AG09319 (cell line): Measurements from ENCODE around the gene LRRC56.
A peak's percentile ranks its signal among the peaks of the same experiment; 100 is the strongest.

Source experiments
- DNase-seq: peaks from one replicate; pipeline ENCODE4 v3.0.0-alpha.2; 2010; ENCODE audit warnings: low read depth; ENCODE audit errors: extremely low read depth
- TF ChIP-seq, protein P1 (sequence below): IDR thresholded peaks from 2 replicates; pipeline ENCODE4 v1.5.1; 2011; ENCODE audit warnings: low read depth, mild to moderate bottlenecking, inconsistent platforms, low read length, moderate library complexity

LRRC56 gene

DNA sequence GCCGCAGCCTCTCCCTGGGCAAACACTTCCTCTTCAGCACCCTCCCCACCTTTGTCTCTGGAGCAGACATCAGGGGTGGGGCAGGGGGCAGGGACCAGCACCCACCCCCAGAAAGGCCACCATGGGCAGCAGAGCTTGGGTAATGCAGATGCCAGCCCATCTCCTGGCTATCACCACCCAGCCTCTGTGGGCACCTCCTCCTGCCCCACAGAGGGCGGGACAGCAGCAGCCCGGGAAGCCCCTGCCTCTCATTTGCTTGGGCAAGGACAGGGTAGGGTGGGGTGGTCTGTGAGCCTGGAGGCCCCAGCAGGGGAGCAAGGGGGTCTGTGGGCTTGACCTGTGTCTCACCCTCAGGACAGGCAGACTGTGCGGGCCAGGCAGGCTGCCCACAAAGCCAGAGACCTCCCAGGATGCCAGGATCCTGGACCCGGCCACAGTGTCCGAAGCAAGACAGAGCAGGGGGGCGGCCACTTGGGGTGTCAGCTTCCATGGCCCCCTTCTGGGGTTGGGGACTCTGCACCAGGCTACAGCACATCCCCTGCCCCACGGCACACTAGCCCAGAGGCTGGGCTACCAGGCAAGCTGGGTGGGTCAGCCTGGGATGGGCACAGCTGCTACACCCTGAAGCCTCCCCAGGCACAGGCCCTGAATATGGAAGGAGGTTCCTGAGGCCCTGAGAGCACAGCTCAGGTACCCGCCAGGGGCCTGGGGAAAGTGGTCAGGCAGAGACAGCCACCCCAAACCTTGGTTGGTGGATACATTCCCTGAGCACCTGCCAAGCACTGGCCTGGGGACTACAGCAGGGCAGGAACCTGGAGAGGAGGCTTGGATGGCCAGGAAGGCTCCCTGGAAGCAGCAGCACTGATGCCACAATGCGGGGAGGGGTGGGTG is 34.8 kb upstream of the LRRC56 start:
- no peak for DNase-seq
- TF ChIP-seq, protein P1, sequence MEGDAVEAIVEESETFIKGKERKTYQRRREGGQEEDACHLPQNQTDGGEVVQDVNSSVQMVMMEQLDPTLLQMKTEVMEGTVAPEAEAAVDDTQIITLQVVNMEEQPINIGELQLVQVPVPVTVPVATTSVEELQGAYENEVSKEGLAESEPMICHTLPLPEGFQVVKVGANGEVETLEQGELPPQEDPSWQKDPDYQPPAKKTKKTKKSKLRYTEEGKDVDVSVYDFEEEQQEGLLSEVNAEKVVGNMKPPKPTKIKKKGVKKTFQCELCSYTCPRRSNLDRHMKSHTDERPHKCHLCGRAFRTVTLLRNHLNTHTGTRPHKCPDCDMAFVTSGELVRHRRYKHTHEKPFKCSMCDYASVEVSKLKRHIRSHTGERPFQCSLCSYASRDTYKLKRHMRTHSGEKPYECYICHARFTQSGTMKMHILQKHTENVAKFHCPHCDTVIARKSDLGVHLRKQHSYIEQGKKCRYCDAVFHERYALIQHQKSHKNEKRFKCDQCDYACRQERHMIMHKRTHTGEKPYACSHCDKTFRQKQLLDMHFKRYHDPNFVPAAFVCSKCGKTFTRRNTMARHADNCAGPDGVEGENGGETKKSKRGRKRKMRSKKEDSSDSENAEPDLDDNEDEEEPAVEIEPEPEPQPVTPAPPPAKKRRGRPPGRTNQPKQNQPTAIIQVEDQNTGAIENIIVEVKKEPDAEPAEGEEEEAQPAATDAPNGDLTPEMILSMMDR = no peak

DNA sequence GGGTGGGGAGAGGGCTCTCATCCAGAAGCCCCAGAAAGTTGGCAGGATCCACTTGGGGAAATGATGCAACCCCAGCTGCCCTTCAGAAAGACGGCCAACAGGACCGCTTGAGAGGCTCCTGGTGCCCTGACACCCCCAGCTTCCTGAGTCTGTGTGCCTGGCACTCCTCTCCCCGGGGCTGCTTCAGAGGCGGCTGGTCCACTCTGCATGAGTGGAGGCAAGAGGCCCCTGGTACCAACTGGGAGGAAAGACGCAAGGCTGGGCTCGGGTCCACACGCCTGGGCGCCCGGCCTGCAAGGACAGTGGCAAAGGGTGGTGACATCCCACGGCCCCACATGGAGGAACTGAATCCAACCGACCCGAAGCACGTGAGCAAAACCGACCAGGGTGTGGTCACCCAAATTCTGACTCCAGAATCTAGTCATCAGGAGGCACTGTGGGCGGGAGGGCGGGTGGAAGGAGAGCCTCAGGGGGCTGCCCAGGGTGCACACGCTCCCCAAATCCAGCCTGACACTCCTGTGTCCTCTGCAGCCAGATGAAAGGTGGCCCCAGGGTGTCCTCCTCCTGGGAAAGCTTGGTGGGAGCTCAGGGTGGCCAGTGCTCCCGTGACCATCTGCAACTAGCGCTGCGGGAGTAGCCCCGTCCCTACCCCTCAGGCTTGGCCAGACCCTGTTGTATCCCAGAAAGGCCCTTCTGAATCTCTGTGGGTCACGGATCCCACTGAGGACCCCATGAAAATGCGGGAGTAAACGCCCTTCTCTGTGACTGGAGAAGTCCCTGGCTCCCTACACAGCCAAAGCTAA is 33.9 kb upstream of the LRRC56 start:
- TF ChIP-seq, protein P1 = no peak
- DNase-seq = peak; percentile 65

DNA sequence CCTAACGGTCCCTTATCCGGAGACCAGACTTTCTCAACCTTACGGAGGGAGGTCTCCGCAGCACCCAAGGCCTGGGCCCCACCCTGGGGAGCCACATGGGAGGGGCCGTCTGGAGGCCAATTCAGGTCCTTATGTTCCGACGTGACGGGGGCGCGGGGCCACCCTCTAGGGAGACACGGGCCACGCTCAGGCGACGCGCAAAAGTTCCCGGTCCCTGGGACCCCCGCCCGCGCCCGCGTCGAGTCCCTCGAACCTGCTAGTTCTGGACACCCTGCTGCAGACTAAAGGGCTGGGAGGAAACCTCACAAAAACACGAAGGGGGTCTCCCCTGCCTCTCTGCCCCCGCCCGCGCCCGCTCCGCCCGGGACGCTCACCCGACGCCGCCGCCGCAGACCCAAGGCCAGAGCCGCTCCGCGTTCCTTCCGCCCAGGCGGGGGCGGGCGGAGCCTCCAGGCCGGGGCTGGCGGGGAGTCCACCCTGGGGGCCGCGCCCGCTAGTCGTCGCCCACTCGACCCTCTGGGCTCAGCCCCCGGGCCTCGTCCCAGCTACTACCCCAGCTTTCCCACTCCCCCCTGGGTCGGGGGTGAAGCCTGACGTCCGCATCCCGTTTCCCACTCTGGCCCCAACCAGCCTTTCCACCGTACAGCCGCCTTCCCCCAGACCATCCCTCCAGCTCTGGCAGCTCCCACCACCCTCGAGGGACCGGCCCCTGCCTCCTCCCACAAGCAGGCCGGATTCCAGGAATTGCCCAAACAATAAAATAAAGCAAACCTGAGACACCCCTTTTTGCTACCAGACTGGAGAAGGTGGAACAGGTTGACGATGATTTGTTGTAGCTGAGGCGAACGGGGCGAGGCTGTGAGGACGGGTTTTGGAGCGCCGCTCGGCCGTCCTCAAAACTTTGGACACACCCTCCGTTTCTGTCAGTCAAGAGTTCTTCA is 33.0 kb upstream of the LRRC56 start:
- TF ChIP-seq, protein P1 = no peak
- no peak for DNase-seq

DNA sequence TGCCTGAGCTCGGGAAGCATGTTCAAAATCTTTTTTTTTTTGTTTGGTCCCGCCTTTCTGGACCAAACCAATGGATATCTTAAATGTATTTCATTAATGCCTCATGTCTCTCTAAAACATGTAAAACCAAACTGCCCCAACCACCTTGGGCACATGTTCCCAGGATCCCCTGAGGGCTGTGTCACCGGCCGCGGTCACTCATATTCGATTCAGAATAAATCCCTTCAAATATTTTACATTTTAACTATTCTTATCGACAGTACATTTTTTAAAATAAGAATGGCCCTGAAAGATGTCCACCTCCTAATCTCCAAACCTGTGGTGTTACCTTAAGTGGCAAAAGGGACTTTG is 32.4 kb upstream of the LRRC56 start:
- TF ChIP-seq, protein P1 = no peak
- no peak for DNase-seq

DNA sequence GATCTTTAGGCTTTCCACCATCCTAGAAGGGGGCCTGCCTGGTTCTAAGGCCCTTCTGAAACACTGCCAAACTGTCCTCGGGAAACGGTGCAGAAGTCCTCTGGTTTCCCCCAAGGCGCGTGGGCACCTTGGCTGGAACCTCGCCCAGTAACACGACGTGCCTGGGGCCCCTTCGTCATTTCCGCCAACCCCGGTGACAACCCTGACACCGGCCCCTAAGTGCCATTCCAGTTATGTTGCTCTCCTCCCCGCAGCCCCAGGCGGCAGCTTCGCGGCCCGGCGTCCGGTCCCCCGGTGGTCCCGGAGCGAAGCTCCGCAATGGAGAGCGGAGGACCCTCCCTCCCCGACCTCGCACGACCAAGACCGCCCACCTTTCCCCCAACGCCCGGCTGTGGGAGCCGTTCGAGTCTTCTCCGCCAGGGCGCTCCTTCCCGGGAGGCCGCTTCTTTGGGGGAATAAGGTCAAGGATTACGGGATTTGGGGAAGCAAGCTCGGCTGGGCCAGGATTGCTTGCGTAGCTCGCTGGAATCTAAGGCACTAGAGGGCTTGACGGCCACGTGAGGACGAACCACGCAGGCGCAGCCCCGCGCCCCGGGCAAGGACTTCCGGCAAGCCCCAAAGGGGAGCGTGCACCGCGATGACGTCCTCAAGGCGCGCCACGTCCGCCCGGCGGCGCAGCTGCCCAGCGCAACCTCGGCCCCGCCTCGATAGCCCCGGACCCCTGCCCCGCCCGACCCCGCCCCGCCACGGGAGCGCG is 30.9 kb upstream of the LRRC56 start:
- peak; percentile 98 for DNase-seq

More for the DNA sequence above, 30.9 kb upstream of the LRRC56 start:
- TF ChIP-seq, protein P1 = no peak
